Naive thymus-derived CD4-positive, alpha-beta T cell (primary cell): ENCODE measurements around the gene LHPP. TPM values are rescaled to one million over a fixed set of nuclear protein-coding genes. Genes with fewer than 3 reads are reported as not detected.

Experiments used
- ATAC-seq: fragments of 150-1000 bp; cut with Tn5 transposase; 2 replicates; pipeline ENCODE4 v1.10.0; 2021; ENCODE audit warnings: mild to moderate bottlenecking, moderate library complexity
- CTCF ChIA-PET: fragments of 350-600 bp; sonication (Branson Sonifier 250); formaldehyde crosslinking; loops from one replicate; lab custom pipeline; 2021; ENCODE audit warnings: antibody characterized with exemption; lab: Charles Lee
- POLR2A ChIA-PET: fragments of 350-600 bp; sonication (Branson Sonifier 250); formaldehyde crosslinking; loops from one replicate; lab custom pipeline; 2021; ENCODE audit warnings: antibody characterized with exemption, inconsistent platforms; lab: Charles Lee
- DNase-seq, 9 donors: peaks; one replicate each; pipeline versions ENCODE4 v3.0.0 to v3.0.0-alpha.2; 2020 to 2022; ENCODE audit warnings: mixed read lengths in 1 of 9
- H3K27ac ChIP-seq: one replicate; pipeline ENCODE4 v1.7.0; 2013; ENCODE audit warnings: mild to moderate bottlenecking, low read depth, low read length, moderate library complexity
- H3K27me3 ChIP-seq, 2 donors: one replicate each; pipeline ENCODE4 v1.7.0; 2013; ENCODE audit warnings: low read length in 2 of 2, mild to moderate bottlenecking in 2 of 2, moderate library complexity in 2 of 2; ENCODE audit not compliant: control insufficient read depth in 2 of 2, insufficient read depth in 2 of 2
- H3K36me3 ChIP-seq, 3 experiments: 1 replicate in 2 of 3; 2 replicates in 1 of 3; pipeline ENCODE4 v1.7.0; 2013; ENCODE audit warnings: low read length in 3 of 3, mild to moderate bottlenecking in 3 of 3, moderate library complexity in 1 of 3; ENCODE audit not compliant: insufficient read depth in 3 of 3, control insufficient read depth in 2 of 3
- H3K4me1 ChIP-seq, 2 donors: one replicate each; pipeline ENCODE4 v1.7.0; 2013; ENCODE audit warnings: low read length in 2 of 2, mild to moderate bottlenecking in 2 of 2, moderate library complexity in 1 of 2; ENCODE audit not compliant: control insufficient read depth in 2 of 2, insufficient read depth in 2 of 2
- H3K4me3 ChIP-seq: 2 replicates; pipeline ENCODE4 v1.7.0; 2013; ENCODE audit warnings: mild to moderate bottlenecking, low read length
- H3K9me3 ChIP-seq, 3 experiments: 1 replicate in 2 of 3; 2 replicates in 1 of 3; pipeline ENCODE4 v1.7.0; 2013; ENCODE audit warnings: low read length in 3 of 3; ENCODE audit not compliant: control insufficient read depth in 2 of 3
- H3K27ac Mint-ChIP-seq, 9 donors: one replicate each; pipeline ENCODE4 v1.8.0; 2020 to 2022; ENCODE audit warnings: mixed read lengths in 9 of 9, mild to moderate bottlenecking in 8 of 9, moderate library complexity in 5 of 9, inconsistent platforms in 2 of 9
- H3K27me3 Mint-ChIP-seq, 5 donors: one replicate each; pipeline ENCODE4 v1.8.0; 2021 to 2022; ENCODE audit warnings: mixed read lengths in 5 of 5, mild to moderate bottlenecking in 1 of 5
- H3K36me3 Mint-ChIP-seq, 5 donors: one replicate each; pipeline ENCODE4 v1.8.0; 2020 to 2022; ENCODE audit warnings: mixed read lengths in 5 of 5, mild to moderate bottlenecking in 3 of 5, inconsistent platforms in 1 of 5
- H3K4me1 Mint-ChIP-seq, 7 donors: one replicate each; pipeline ENCODE4 v1.8.0; 2020 to 2022; ENCODE audit warnings: mixed read lengths in 7 of 7, mild to moderate bottlenecking in 3 of 7, inconsistent platforms in 1 of 7
- H3K4me3 Mint-ChIP-seq, 10 donors: one replicate each; pipeline ENCODE4 v1.8.0; 2020 to 2022; ENCODE audit warnings: mild to moderate bottlenecking in 10 of 10, mixed read lengths in 10 of 10, moderate library complexity in 6 of 10, inconsistent platforms in 2 of 10
- H3K9me3 Mint-ChIP-seq, 11 donors: one replicate each; pipeline ENCODE4 v1.8.0; 2020 to 2022; ENCODE audit warnings: mixed read lengths in 11 of 11, mild to moderate bottlenecking in 4 of 11, inconsistent platforms in 1 of 11, moderate library complexity in 1 of 11
- intact Hi-C, 2 donors: fragments of 100-400 bp; cut with micrococcal nuclease; formaldehyde crosslinking; loops; one replicate each; pipeline ENCODE4 v1.15.1; 2023
- polyA plus RNA-seq, 2 donors: library from polyadenylated mRNA; unstranded; fragments of 300-500 nt; fragmentation: Illumina TruSeq; gene quantifications; one replicate each; pipeline ENCODE4 v1.2.3, GENCODE V29; 2021
- total RNA-seq, 6 experiments: library from RNA in 5 of 6; stranded (reverse) in 5 of 6; gene quantifications; 1 replicate in 5 of 6; 2 replicates in 1 of 6; pipeline ENCODE4 v1.2.3 and lab custom pipeline; 2021 to 2026

The LHPP gene
- total and polyA plus RNA-seq, 7 experiments from 2014 or later: 19.8 to 31.2 (median 23.4) TPM

DNA sequence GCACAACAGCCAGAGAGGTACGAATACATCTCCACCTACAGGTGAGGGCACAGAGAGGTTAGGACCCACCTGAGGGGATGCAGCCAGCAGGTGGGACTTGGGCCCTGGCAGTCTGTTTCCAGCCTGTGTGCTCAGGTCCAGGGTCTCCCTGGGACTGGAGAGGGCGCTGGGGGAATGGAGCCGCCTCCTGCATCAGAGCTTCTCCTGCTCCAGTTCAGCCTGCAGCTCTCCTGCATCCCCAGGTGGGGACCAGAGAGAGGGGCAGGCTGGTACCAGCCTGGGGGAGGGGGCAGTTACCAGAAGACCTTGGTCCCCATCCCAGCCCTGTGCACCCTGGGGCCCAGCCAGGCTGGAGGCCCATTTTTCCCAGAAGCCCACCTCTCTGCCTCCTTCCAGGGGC lies 80.7 kb downstream of the LHPP start:
- DNase-seq: no peak
- Histone ChIP-seq H3K27me3 (no peaks in the 10 kb centered on the region), H3K27ac (no peak overlapping the region), H3K9me3 (no peaks in the 10 kb centered on the region), H3K4me1 (peaks cover 0 to 17% of the 10 kb centered on the region in 2 donors), H3K4me3 (no peak overlapping the region), H3K36me3 (no peaks in the 10 kb centered on the region)
- Mint-ChIP-seq H3K4me1 (peaks cover 0 to 29% (median 22%) of the 10 kb centered on the region in 7 donors), H3K4me3 (no peak overlapping the region), H3K27me3 (peaks cover 0 to 5% (median 0%) of the 10 kb centered on the region in 5 donors), H3K9me3 (no peaks in the 10 kb centered on the region), H3K27ac (no peak overlapping the region), H3K36me3 (no peaks in the 10 kb centered on the region)
- intact Hi-C loops: no loop called here
- no peak for ATAC-seq
- ChIA-PET POLR2A (no interaction called here), CTCF (interaction anchor here (1.0 to 10.2 kb wide), 3 partner anchors 205 to 281 kb away, joined by 3 to 110 read pairs (median 5); partner anchors contain the start of gene FAM53B)

DNA sequence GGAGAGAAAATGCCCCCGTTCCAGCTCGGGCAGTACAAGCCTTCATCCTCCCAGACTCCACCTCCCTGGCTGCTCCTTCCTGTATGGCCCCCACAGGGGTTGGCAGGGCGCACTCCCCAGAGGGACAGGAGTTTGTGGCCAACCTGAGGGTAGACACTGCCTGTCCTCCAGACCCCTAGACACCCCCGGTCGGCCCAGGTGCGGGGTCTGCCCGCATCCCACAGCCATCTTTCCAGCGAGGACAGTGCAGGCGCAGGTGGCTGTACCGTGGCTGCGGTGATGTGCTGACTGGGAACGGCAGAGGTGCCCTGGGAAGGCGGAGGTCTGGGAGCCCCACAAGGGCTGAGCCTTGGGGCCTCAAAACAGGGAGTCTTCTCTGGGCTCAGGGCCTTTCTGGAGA lies 81.5 kb downstream of the LHPP start:
- POLR2A ChIA-PET: interaction anchor here (0.6 kb wide), 1 partner anchor 1436 kb away, joined by 4 read pairs; no protein-coding TSS in a partner anchor
- CTCF ChIA-PET: interaction anchor here (1.3 kb wide), 1 partner anchor 203 kb away, joined by 4 read pairs; no protein-coding TSS in a partner anchor

DNA sequence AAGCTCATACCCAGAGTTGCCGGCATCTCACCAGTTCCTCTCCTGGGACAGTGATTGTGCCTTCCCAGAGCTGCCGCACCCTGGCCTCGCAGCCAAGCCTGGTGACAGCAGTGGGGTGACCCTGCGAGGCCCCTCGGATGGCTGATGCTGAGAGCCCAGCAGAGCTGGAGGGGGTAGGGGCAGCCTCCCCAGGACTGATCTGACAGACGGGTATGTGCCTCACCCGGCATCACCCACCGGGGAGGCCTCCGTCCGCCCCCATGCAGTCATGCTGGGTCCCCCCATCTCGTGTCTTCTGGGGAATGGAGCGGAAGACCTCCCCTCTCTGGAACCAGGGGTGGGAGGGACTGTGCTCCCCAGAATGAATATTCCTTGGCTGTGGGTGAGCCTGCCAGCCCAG lies 82.3 kb downstream of the LHPP start:
- H3K36me3 ChIP-seq: no peaks in the 10 kb centered on the region
- H3K27ac ChIP-seq: no peak overlapping the region
- Mint-ChIP-seq H3K27ac (no peak overlapping the region), H3K9me3 (no peaks in the 10 kb centered on the region), H3K4me3 (peak overlapping the region in 1 of 10 donors; percentile 23), H3K36me3 (no peaks in the 10 kb centered on the region), H3K27me3 (peaks cover 0 to 5% (median 0%) of the 10 kb centered on the region in 5 donors), H3K4me1 (peaks cover 0 to 29% (median 22%) of the 10 kb centered on the region in 7 donors)
- POLR2A ChIA-PET: interaction anchor here (0.6 to 1.7 kb wide), 2 partner anchors 197 to 1437 kb away, joined by 3 to 4 read pairs; no protein-coding TSS in a partner anchor
- H3K4me3 ChIP-seq: no peak overlapping the region
- ATAC-seq (no peak), DNase-seq (no peak)
- peaks cover 0 to 17% of the 10 kb centered on the region in 2 donors for H3K4me1 ChIP-seq
- CTCF ChIA-PET: interaction anchor here (1.3 kb wide), 1 partner anchor 202 kb away, joined by 4 read pairs; no protein-coding TSS in a partner anchor
- no peaks in the 10 kb centered on the region for H3K9me3 ChIP-seq
- intact Hi-C loops: no loop called here
- no peaks in the 10 kb centered on the region for H3K27me3 ChIP-seq

More for the DNA sequence above, 81.5 kb downstream of the LHPP start:
- H3K9me3 ChIP-seq: no peaks in the 10 kb centered on the region
- no peak overlapping the region for H3K4me3 Mint-ChIP-seq
- no peak overlapping the region for H3K27ac ChIP-seq
- ATAC-seq (no peak), DNase-seq (no peak)
- no peaks in the 10 kb centered on the region for H3K9me3 Mint-ChIP-seq
- H3K4me1 ChIP-seq: peaks cover 0 to 17% of the 10 kb centered on the region in 2 donors
- H3K36me3 ChIP-seq: no peaks in the 10 kb centered on the region
- H3K27me3 ChIP-seq: no peaks in the 10 kb centered on the region
- H3K27ac Mint-ChIP-seq: no peak overlapping the region
- H3K27me3 Mint-ChIP-seq: peaks cover 0 to 5% (median 0%) of the 10 kb centered on the region in 5 donors
- peaks cover 0 to 29% (median 22%) of the 10 kb centered on the region in 7 donors for H3K4me1 Mint-ChIP-seq
- intact Hi-C loops: no loop called here
- no peak overlapping the region for H3K4me3 ChIP-seq
- no peaks in the 10 kb centered on the region for H3K36me3 Mint-ChIP-seq

DNA sequence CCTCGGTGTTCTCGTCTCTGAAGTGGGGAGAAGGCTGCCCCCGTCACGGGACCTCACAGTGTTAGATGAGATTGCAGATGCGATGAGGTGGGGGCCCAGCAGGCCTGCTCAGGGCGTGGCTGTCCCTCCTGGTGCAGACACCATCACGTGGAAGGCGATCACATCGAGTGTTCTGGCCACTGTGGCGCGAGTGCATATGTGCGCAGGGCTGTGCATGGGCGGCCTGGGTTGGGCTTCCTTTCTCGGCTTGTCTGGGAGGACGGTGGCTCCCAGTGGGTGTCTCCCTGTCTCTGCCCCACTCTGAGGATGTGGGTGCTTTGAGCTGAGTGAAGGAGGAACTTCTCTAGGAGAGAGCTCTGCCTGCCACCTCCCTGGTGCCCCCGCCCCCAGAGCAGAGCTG lies 83.1 kb downstream of the LHPP start:
- no peaks in the 10 kb centered on the region for H3K36me3 Mint-ChIP-seq
- no peak overlapping the region for H3K4me3 ChIP-seq
- peaks cover 0 to 17% of the 10 kb centered on the region in 2 donors for H3K4me1 ChIP-seq
- intact Hi-C loops: no loop called here
- ChIA-PET POLR2A (interaction anchor here (1.7 kb wide), 1 partner anchor 196 kb away, joined by 3 read pairs; no protein-coding TSS in a partner anchor), CTCF (interaction anchor here (0.9 to 1.6 kb wide), 4 partner anchors 8 to 201 kb away, joined by 3 to 10 read pairs (median 4); no protein-coding TSS in a partner anchor)
- peak overlapping the region in 1 of 9 donors; percentile 7 for H3K27ac Mint-ChIP-seq
- ATAC-seq (peak; percentile 16), DNase-seq (peak in 1 of 9 donors; percentile 8)
- peaks cover 0 to 29% (median 22%) of the 10 kb centered on the region in 7 donors for H3K4me1 Mint-ChIP-seq
- H3K27me3 ChIP-seq: no peaks in the 10 kb centered on the region
- H3K27me3 Mint-ChIP-seq: peaks cover 0 to 5% (median 0%) of the 10 kb centered on the region in 5 donors
- H3K9me3 ChIP-seq: no peaks in the 10 kb centered on the region
- H3K4me3 Mint-ChIP-seq: peak overlapping the region in 4 of 10 donors; percentile 23 to 55 (median 38)
- no peak overlapping the region for H3K27ac ChIP-seq
- H3K36me3 ChIP-seq: no peaks in the 10 kb centered on the region
- no peaks in the 10 kb centered on the region for H3K9me3 Mint-ChIP-seq

DNA sequence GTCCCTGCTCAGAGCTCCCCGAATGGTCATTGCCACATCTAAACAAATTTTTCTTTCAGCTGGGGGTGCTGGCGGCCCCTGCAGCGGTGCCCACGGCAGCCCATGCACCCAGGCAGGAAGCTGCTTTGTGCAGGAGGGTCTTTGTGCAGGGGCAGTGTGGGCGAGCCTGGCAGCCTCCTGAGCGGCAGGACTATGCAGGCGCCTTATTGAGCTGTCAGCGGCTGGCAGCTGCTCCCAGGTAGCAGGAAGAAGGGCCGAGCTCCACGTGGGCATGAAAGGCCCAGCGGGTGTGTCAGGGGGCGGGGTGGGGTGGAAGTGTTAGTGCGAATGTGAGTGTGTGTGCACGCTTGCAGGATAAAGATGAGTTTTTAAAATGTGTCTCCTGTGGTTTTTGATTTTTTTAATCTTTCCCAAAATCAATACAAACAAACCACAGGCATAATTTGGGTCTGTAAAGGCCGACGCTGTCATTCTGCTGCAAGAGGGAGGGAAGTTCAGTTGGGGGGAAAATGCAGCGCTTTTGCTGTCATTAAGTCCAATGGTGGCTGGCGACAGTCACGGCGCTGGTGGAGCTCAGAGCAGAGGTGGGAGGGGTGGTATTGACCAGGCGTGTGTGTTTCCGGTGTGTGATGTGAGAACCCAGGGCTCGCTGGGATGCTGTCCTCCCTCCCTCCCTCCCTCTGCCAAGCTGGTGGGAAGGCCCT lies 83.9 kb downstream of the LHPP start:
- DNase-seq (peak in 1 of 9 donors; percentile 10), ATAC-seq (no peak)
- Mint-ChIP-seq H3K36me3 (no peaks in the 10 kb centered on the region), H3K27ac (peak overlapping the region in 4 of 9 donors; percentile 2 to 46 (median 37)), H3K27me3 (peaks cover 0 to 5% (median 0%) of the 10 kb centered on the region in 5 donors), H3K4me1 (peaks cover 0 to 29% (median 22%) of the 10 kb centered on the region in 7 donors), H3K4me3 (peak overlapping the region in 6 of 10 donors; percentile 18 to 55 (median 39)), H3K9me3 (no peaks in the 10 kb centered on the region)
- no peaks in the 10 kb centered on the region for H3K36me3 ChIP-seq
- CTCF ChIA-PET: interaction anchor here (0.9 to 1.6 kb wide), 5 partner anchors 9 to 200 kb away, joined by 3 to 10 read pairs (median 3); no protein-coding TSS in a partner anchor
- H3K27me3 ChIP-seq: no peaks in the 10 kb centered on the region
- no peak overlapping the region for H3K27ac ChIP-seq
- no peak overlapping the region for H3K4me3 ChIP-seq
- H3K4me1 ChIP-seq: peaks cover 0 to 17% of the 10 kb centered on the region in 2 donors
- no peaks in the 10 kb centered on the region for H3K9me3 ChIP-seq
- intact Hi-C loops: no loop called here
- POLR2A ChIA-PET: interaction anchor here (1.7 kb wide), 1 partner anchor 196 kb away, joined by 3 read pairs; no protein-coding TSS in a partner anchor

DNA sequence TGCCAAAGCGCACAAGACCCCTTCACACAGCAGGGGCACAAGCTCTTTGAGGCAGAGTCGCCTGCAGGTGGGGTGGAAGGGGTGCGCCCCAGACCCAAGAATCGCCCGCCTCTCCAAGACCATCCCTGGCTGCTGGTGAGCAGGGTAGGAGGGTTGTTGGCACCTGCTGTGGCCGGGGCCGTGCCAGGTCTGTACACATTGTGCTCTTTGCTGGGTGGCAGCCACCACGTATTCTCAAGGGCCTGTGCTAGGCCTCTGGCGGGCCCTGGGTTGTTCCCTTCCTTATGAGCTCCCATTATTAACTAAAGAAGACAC lies 84.4 kb downstream of the LHPP start:
- Mint-ChIP-seq H3K36me3 (no peaks in the 10 kb centered on the region), H3K9me3 (no peaks in the 10 kb centered on the region), H3K4me3 (peak overlapping the region in 1 of 10 donors; percentile 39), H3K27me3 (peaks cover 0 to 5% (median 0%) of the 10 kb centered on the region in 5 donors), H3K27ac (peak overlapping the region in 1 of 9 donors; percentile 40), H3K4me1 (peaks cover 0 to 29% (median 22%) of the 10 kb centered on the region in 7 donors)
- ATAC-seq (no peak), DNase-seq (no peak)
- peaks cover 0 to 17% of the 10 kb centered on the region in 2 donors for H3K4me1 ChIP-seq
- ChIA-PET POLR2A (no interaction called here), CTCF (interaction anchor here (1.0 to 1.6 kb wide), 4 partner anchors 9 to 200 kb away, joined by 3 to 10 read pairs (median 4); no protein-coding TSS in a partner anchor)
- no peak overlapping the region for H3K4me3 ChIP-seq
- no peak overlapping the region for H3K27ac ChIP-seq
- intact Hi-C loops: no loop called here
- H3K9me3 ChIP-seq: no peaks in the 10 kb centered on the region
- no peaks in the 10 kb centered on the region for H3K36me3 ChIP-seq
- H3K27me3 ChIP-seq: no peaks in the 10 kb centered on the region
